Stimulated activated CD8-positive, alpha-beta memory T cell treated with anti-CD3 and anti-CD28 coated beads, Interleukin-7, amount 100 ng/mL, for 4 hours (primary cell): ENCODE results near the gene PCDH19.

Source experiments
- DNase-seq, 2 donors: peaks; one replicate each; pipeline ENCODE4 v3.0.0-alpha.2; 2020; ENCODE audit warnings: low read depth in 2 of 2

The PCDH19 gene

GRCh38 chrX:100404851-100405250 lies 5.2 kb downstream of the PCDH19 start:
- DNase-seq, result no peak

GRCh38 chrX:100395781-100396180 lies 14.3 kb downstream of the PCDH19 start:
- no peak for DNase-seq

- no peak for DNase-seq
These were observed 28.5 kb downstream of the PCDH19 start for GRCh38 chrX:100381619-100382018.

GRCh38 chrX:100379388-100379986 lies 30.6 kb downstream of the PCDH19 start:
- DNase-seq, result no peak

GRCh38 chrX:100377826-100378225 lies 32.2 kb downstream of the PCDH19 start:
- no peak for DNase-seq

GRCh38 chrX:100376576-100376975 lies 33.5 kb downstream of the PCDH19 start:
- DNase-seq, result no peak

- DNase-seq, result no peak
These were observed 36.4 kb downstream of the PCDH19 start for GRCh38 chrX:100373673-100374072.

GRCh38 chrX:100368167-100368566 lies 41.9 kb downstream of the PCDH19 start:
- no peak for DNase-seq

- no peak for DNase-seq
These were observed 46.2 kb downstream of the PCDH19 start for GRCh38 chrX:100363896-100364295.

GRCh38 chrX:100358766-100359165 lies 51.3 kb downstream of the PCDH19 start:
- no peak for DNase-seq

GRCh38 chrX:100356351-100356896 lies 53.6 kb downstream of the PCDH19 start:
- no peak for DNase-seq

GRCh38 chrX:100355680-100356079 lies 54.4 kb downstream of the PCDH19 start:
- DNase-seq, result no peak

- DNase-seq, result no peak
These were observed 56.7 kb downstream of the PCDH19 start for GRCh38 chrX:100353326-100353725.

- DNase-seq, result no peak
These were observed 59.2 kb downstream of the PCDH19 start for GRCh38 chrX:100350704-100351489.

GRCh38 chrX:100349391-100349790 lies 60.7 kb downstream of the PCDH19 start:
- no peak for DNase-seq

- DNase-seq, result no peak
These were observed 68.9 kb downstream of the PCDH19 start for GRCh38 chrX:100341142-100341510.

- no peak for DNase-seq
These were observed 69.5 kb downstream of the PCDH19 start for GRCh38 chrX:100340491-100341141.

GRCh38 chrX:100328351-100328750 lies 81.7 kb downstream of the PCDH19 start:
- DNase-seq, result no peak

GRCh38 chrX:100319716-100320115 lies 90.4 kb downstream of the PCDH19 start:
- no peak for DNase-seq

GRCh38 chrX:100316987-100317386 lies 93.1 kb downstream of the PCDH19 start:
- no peak for DNase-seq

- DNase-seq, result no peak
These were observed 94.5 kb downstream of the PCDH19 start for GRCh38 chrX:100315566-100315965.

GRCh38 chrX:100299559-100299958 lies 110.5 kb downstream of the PCDH19 start:
- no peak for DNase-seq

- no peak for DNase-seq
These were observed 112.3 kb downstream of the PCDH19 start for GRCh38 chrX:100297728-100298127.
